ENCODE results near the gene CLPX.

The CLPX gene

DNA sequence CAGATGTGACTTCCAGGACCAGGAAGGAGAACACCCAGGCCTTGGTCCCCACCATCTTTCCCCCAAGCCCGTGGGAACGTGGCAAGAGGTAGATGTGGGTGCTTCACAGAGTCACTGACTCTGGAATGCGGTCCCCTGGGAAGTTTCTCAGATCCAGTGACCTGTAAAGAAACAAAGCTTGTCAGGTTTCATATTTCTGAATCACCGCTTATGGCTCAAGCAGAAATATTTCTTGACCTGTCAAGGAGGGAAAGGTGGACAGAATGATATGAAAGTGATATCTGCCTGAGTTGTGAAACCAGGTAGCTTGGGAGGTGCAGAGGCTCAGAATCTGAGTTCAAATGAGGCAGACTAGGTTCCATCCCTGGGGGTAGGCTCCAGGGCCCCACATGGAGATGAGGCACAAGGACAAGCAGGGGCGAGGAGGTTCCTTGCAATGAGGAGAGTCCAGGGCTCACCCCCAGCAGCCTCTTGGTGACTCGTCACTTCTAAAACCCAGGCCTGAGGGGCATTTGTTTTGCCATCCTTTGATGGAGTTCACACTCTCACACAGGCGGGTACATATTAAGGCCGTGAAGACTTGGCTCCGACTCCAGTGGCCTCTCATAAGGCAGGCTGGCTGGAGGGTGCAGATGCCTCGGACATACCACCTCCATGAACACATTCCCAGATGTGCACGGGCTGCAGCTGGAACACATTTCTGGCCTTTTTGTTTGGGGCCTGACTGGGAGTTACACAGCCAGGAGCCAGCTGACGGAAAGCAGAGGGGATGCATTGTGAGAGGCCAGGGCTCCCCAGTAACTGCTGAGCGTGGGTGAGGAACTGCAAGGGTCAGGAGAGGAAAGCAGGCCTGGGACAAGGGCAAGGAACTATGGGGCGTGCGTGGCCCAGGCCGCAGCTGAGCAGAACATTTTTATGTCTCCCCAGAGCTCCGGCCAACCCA, 24.8 kb upstream of the CLPX start:
- peak overlapping the region; percentile 86 for H3K27ac Mint-ChIP-seq
- H3K4me1 Mint-ChIP-seq = peaks cover 61% of the 10 kb centered on the region
- H3K4me3 Mint-ChIP-seq = no peak overlapping the region
- H3K27me3 Mint-ChIP-seq (ENCODE audit: low read depth, poor library complexity) = peaks cover 3% of the 10 kb centered on the region
- H3K9me3 Mint-ChIP-seq = no peaks in the 10 kb centered on the region
- no peak for DNase-seq
- no peaks in the 10 kb centered on the region for H3K36me3 Mint-ChIP-seq (ENCODE audit: low read depth)
- TF ChIP-seq, protein P1, sequence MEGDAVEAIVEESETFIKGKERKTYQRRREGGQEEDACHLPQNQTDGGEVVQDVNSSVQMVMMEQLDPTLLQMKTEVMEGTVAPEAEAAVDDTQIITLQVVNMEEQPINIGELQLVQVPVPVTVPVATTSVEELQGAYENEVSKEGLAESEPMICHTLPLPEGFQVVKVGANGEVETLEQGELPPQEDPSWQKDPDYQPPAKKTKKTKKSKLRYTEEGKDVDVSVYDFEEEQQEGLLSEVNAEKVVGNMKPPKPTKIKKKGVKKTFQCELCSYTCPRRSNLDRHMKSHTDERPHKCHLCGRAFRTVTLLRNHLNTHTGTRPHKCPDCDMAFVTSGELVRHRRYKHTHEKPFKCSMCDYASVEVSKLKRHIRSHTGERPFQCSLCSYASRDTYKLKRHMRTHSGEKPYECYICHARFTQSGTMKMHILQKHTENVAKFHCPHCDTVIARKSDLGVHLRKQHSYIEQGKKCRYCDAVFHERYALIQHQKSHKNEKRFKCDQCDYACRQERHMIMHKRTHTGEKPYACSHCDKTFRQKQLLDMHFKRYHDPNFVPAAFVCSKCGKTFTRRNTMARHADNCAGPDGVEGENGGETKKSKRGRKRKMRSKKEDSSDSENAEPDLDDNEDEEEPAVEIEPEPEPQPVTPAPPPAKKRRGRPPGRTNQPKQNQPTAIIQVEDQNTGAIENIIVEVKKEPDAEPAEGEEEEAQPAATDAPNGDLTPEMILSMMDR (IDR thresholded peaks at IDR 0.05) = no peak

DNA sequence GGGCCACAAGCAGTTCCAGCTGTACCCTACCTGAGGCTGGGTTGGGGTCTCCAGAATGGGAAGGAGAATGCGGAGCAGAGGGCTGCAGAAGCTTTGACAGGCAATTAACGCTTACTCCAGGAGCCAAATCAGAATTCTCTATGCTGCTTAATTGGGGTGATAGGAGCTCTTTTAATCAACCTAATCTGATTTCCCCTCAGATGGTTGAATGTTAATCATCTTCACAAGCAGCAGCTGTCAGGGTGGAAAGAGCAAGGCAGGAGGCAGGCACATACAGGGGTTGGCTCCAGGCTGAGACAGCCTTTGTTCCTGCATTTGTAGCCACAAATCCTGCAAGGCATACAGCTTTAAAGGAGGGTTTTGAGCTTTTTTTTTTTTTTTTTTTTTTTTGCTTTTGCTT, 23.5 kb upstream of the CLPX start:
- TF ChIP-seq, protein P1 (IDR thresholded peaks at IDR 0.05) = no peak
- Mint-ChIP-seq H3K27me3 (ENCODE audit: low read depth, poor library complexity) (peaks cover 3% of the 10 kb centered on the region), H3K27ac (no peak overlapping the region), H3K36me3 (ENCODE audit: low read depth) (no peaks in the 10 kb centered on the region), H3K4me3 (no peak overlapping the region), H3K9me3 (no peaks in the 10 kb centered on the region), H3K4me1 (peaks cover 52% of the 10 kb centered on the region)
- DNase-seq = no peak

DNA sequence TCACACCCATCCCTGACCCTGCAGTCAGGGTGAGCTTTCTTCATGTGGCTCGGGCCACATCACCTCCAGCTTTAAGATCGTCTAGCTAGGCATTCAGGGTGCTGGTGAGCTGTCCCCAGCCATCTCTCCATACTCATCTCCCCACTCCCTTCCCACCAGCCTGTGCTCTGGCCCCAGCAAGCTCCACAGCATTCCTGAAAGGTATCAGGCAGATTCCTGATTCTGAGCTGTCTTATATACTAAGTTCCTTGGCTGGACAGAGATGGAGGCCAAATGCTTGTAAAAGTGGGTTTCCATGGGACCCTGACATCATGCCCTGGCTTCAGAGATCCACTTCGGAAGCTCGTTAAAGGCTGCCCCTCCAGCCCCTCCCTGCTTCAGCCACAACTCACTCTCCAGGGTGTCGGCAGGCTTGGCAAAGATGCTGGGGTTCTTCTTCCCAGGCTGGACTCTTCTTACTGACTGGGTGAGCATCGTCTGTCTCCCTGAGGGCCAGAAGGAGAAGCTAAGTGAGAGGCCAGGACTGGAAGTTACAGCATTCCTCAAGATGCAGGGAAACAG, 22.2 kb upstream of the CLPX start:
- Mint-ChIP-seq H3K36me3 (ENCODE audit: low read depth) (no peaks in the 10 kb centered on the region), H3K9me3 (no peaks in the 10 kb centered on the region), H3K27me3 (ENCODE audit: low read depth, poor library complexity) (no peaks in the 10 kb centered on the region), H3K4me3 (no peak overlapping the region), H3K27ac (no peak overlapping the region), H3K4me1 (peaks cover 46% of the 10 kb centered on the region)
- TF ChIP-seq, protein P1 (IDR thresholded peaks at IDR 0.05) = no peak
- DNase-seq = no peak

DNA sequence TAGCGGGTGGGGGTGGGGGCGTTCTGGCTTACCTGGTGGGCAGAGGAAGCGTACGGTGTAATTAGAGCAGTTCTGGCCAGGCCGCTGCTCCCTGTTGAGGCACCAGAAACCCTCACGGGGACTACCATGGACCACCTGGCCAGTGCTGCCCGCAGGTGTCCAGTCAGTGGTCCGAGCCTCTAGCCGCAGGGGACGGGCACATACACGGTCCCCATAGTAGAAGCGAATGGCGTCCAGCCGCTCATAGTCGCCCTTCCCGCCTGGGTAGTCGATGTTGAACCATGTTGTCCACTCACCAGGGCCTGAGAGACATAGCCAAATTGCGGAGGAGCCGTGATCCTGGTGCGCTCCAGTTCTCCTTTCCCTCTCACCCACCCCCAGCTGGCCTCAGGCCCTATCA, 21.6 kb upstream of the CLPX start:
- peaks cover 40% of the 10 kb centered on the region for H3K4me1 Mint-ChIP-seq
- no peak overlapping the region for H3K4me3 Mint-ChIP-seq
- no peaks in the 10 kb centered on the region for H3K36me3 Mint-ChIP-seq (ENCODE audit: low read depth)
- H3K27me3 Mint-ChIP-seq (ENCODE audit: low read depth, poor library complexity) = peaks cover 2% of the 10 kb centered on the region
- TF ChIP-seq, protein P1 (IDR thresholded peaks at IDR 0.05) = no peak
- no peak for DNase-seq
- no peaks in the 10 kb centered on the region for H3K9me3 Mint-ChIP-seq
- H3K27ac Mint-ChIP-seq = no peak overlapping the region

DNA sequence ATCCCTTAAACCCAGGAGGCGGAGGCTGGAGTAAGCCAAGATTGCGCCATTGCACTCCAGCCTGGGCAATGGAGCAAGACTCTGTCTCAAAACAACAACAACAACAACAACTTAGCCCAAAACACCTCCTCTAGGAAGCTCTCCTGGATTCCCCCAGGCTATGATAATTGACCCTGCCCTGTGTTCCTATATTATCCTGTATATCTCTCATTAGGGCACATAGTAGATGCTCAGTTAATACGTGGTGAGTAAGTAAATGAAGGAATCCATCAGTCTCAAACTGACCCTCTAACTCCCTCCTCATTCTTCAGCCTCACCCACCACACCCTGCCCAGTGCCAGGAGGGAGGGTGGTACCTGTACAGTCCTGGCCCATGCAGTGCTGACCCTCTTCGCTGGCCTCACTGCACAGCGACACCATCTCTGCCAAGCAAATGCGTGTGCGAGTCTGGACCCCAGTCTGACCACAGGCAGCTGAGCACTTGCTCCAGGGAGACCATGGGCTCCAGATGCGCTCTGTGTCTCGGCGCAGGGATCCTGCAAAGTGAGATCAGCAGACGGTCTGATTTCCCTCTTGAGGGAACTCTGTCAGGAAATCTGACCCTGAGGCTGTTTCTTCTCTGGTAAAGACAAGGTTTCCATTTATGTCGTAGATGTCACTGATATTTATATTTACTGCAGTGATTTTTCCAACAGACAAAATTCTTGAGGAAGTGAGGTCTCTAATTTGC, 20.0 kb upstream of the CLPX start:
- TF ChIP-seq, protein P1 (IDR thresholded peaks at IDR 0.05) = no peak
- Mint-ChIP-seq H3K4me3 (no peak overlapping the region), H3K4me1 (peaks cover 23% of the 10 kb centered on the region), H3K27ac (no peak overlapping the region), H3K27me3 (ENCODE audit: low read depth, poor library complexity) (peaks cover 12% of the 10 kb centered on the region), H3K9me3 (no peaks in the 10 kb centered on the region), H3K36me3 (ENCODE audit: low read depth) (no peaks in the 10 kb centered on the region)
- DNase-seq = no peak

Measured in nephron progenitor cell (in vitro differentiated cells).